Measurements from ENCODE around the gene PRDM5.

DNA sequence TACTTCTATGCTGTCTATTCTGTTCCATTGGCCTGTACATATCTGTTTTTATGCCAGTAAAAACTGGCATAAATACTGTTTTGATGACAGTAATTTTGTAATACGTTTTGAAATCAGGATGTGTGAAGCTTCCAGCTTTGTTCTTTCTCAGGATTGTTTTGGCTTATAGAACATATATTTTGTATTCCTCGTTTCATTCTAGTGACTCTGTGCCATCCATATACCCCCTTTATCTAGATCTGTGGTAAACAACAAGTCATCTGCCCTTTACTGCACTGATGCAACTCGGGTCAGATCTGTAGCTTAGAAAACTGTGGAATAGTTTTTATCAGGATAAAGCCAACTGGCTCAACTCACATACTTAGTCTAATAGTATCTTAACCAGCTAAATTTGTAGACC, 233.7 kb downstream of the PRDM5 start:
- TF ChIP-seq CTCF (IDR thresholded peaks at IDR 0.05 in 2 of 3, conservative IDR thresholded peaks at IDR 0.05 in 1 of 3; ENCODE audit: borderline replicate concordance in 1 of 3, insufficient read depth in 1 of 3, low read depth in 2 of 3, low read length in 2 of 3), result no peak
- TF ChIP-seq EZH2 (IDR thresholded peaks at IDR 0.05), result no peak
- no peak for TF ChIP-seq POLR2A (IDR thresholded peaks at IDR 0.05; ENCODE audit: borderline replicate concordance, extremely low read depth, insufficient read depth, insufficient read length)
- no peak for TF ChIP-seq TCF7L2 (IDR thresholded peaks at IDR 0.05; ENCODE audit: borderline replicate concordance, extremely low read depth, insufficient read depth, insufficient read length)
- no peak for TF ChIP-seq POLR2AphosphoS5 (IDR thresholded peaks at IDR 0.05; ENCODE audit: low read depth, low read length)
- no peak for TF ChIP-seq ZNF274 (IDR thresholded peaks at IDR 0.05; ENCODE audit: low read depth, low read length)
- no peak for TF ChIP-seq SP1 (IDR thresholded peaks at IDR 0.05; ENCODE audit: low read depth)
- TF ChIP-seq EZH2phosphoT487 (IDR thresholded peaks at IDR 0.05; ENCODE audit: borderline replicate concordance), result no peak
